ENCODE data around the gene EFCAB7. TPM values are rescaled to one million over a fixed set of nuclear protein-coding genes. Genes with fewer than 3 reads are reported as not detected.
A peak's percentile ranks its signal among the peaks of the same experiment; 100 is the strongest.

The EFCAB7 gene
- total and polyA plus RNA-seq, 8 donors = 2.0 to 4.5 (median 3.6) TPM

GRCh38 chr1:63612971-63613370 lies 89.6 kb downstream of the EFCAB7 start:
- peak in 2 of 4 donors; percentile 17 to 38 for ATAC-seq
- Histone ChIP-seq H3K4me1 (peaks cover 0 to 20% (median 4%) of the 10 kb centered on the region in 3 donors), H3K27me3 (no peaks in the 10 kb centered on the region), H3K36me3 (no peaks in the 10 kb centered on the region), H3K27ac (no peak overlapping the region), H3K9me3 (no peaks in the 10 kb centered on the region), H3K4me3 (no peak overlapping the region)
- FAIRE-seq = no peak
- TF ChIP-seq CTCF (IDR thresholded peaks at IDR 0.05) = no peak
- intact Hi-C loops (cut with DNase I) = no loop called here
- no peak for DNase-seq

GRCh38 chr1:63615768-63616420 lies 92.6 kb downstream of the EFCAB7 start:
- Histone ChIP-seq H3K9me3 (no peaks in the 10 kb centered on the region), H3K36me3 (no peaks in the 10 kb centered on the region), H3K27me3 (no peaks in the 10 kb centered on the region), H3K4me3 (no peak overlapping the region), H3K27ac (no peak overlapping the region), H3K4me1 (peaks cover 0 to 17% (median 4%) of the 10 kb centered on the region in 3 donors)
- ATAC-seq (peak; percentile 76 to 90 (median 88)), DNase-seq (peak in 4 of 6 donors; percentile 37 to 77 (median 46)), FAIRE-seq (peak; percentile 81)
- intact Hi-C loops (cut with DNase I) = loop anchor here in 1 of 3 donors (5.0 kb wide), 1 partner anchor 626 kb away; no protein-coding TSS in a partner anchor
- peak; percentile 50 to 80 (median 60) for TF ChIP-seq CTCF (IDR thresholded peaks at IDR 0.05)
- 32 to 35% methylated on average over 6 of the region's 6 CpGs for WGBS, 2 donors

- ATAC-seq = no peak
- 92 to 98% methylated on average over 6 of the region's 6 CpGs for WGBS, 2 donors
- no peak for FAIRE-seq
- DNase-seq = no peak
- H3K27me3 ChIP-seq = no peaks in the 10 kb centered on the region
- no peaks in the 10 kb centered on the region for H3K9me3 ChIP-seq
- no peaks in the 10 kb centered on the region for H3K36me3 ChIP-seq
- intact Hi-C loops (cut with DNase I) = loop anchor here in 1 of 3 donors (5.0 kb wide), 1 partner anchor 625 kb away; no protein-coding TSS in a partner anchor
- no peak overlapping the region for H3K27ac ChIP-seq
- no peak for TF ChIP-seq CTCF (IDR thresholded peaks at IDR 0.05)
- H3K4me1 ChIP-seq = peaks cover 0 to 16% (median 4%) of the 10 kb centered on the region in 3 donors
- H3K4me3 ChIP-seq = no peak overlapping the region
Observed at GRCh38 chr1:63617450-63617849, 94.1 kb downstream of the EFCAB7 start.

- FAIRE-seq (no peak), DNase-seq (no peak), ATAC-seq (no peak)
- no peak overlapping the region for H3K27ac ChIP-seq
- TF ChIP-seq CTCF (IDR thresholded peaks at IDR 0.05) = no peak
- no peak overlapping the region for H3K4me3 ChIP-seq
- H3K4me1 ChIP-seq = peaks cover 0 to 14% (median 7%) of the 10 kb centered on the region in 3 donors
- intact Hi-C loops (cut with DNase I) = loop anchor here in 1 of 3 donors (5.0 kb wide), 1 partner anchor 624 kb away; no protein-coding TSS in a partner anchor
- no peaks in the 10 kb centered on the region for H3K27me3 ChIP-seq
- H3K36me3 ChIP-seq = no peaks in the 10 kb centered on the region
- H3K9me3 ChIP-seq = no peaks in the 10 kb centered on the region
Observed at GRCh38 chr1:63618011-63618410, 94.7 kb downstream of the EFCAB7 start.

- Histone ChIP-seq H3K4me3 (no peak overlapping the region), H3K4me1 (peaks cover 3 to 24% (median 16%) of the 10 kb centered on the region in 3 donors), H3K9me3 (no peaks in the 10 kb centered on the region), H3K27me3 (no peaks in the 10 kb centered on the region), H3K36me3 (no peaks in the 10 kb centered on the region), H3K27ac (no peak overlapping the region)
- TF ChIP-seq CTCF (IDR thresholded peaks at IDR 0.05) = no peak
- DNase-seq (no peak), ATAC-seq (no peak), FAIRE-seq (no peak)
- WGBS, 2 donors = 80 to 92% methylated on average over 4 of the region's 4 CpGs
- intact Hi-C loops (cut with DNase I) = loop anchor here in 1 of 3 donors (5.0 kb wide), 1 partner anchor 623 kb away; no protein-coding TSS in a partner anchor
Observed at GRCh38 chr1:63619558-63619957, 96.2 kb downstream of the EFCAB7 start.

Data from pancreas (tissue), 10 donors.